ENCODE results near the gene PRMT7.
A peak's percentile ranks its signal among the peaks of the same experiment; 100 is the strongest.

Gene PRMT7, protein sequence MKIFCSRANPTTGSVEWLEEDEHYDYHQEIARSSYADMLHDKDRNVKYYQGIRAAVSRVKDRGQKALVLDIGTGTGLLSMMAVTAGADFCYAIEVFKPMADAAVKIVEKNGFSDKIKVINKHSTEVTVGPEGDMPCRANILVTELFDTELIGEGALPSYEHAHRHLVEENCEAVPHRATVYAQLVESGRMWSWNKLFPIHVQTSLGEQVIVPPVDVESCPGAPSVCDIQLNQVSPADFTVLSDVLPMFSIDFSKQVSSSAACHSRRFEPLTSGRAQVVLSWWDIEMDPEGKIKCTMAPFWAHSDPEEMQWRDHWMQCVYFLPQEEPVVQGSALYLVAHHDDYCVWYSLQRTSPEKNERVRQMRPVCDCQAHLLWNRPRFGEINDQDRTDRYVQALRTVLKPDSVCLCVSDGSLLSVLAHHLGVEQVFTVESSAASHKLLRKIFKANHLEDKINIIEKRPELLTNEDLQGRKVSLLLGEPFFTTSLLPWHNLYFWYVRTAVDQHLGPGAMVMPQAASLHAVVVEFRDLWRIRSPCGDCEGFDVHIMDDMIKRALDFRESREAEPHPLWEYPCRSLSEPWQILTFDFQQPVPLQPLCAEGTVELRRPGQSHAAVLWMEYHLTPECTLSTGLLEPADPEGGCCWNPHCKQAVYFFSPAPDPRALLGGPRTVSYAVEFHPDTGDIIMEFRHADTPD

DNA sequence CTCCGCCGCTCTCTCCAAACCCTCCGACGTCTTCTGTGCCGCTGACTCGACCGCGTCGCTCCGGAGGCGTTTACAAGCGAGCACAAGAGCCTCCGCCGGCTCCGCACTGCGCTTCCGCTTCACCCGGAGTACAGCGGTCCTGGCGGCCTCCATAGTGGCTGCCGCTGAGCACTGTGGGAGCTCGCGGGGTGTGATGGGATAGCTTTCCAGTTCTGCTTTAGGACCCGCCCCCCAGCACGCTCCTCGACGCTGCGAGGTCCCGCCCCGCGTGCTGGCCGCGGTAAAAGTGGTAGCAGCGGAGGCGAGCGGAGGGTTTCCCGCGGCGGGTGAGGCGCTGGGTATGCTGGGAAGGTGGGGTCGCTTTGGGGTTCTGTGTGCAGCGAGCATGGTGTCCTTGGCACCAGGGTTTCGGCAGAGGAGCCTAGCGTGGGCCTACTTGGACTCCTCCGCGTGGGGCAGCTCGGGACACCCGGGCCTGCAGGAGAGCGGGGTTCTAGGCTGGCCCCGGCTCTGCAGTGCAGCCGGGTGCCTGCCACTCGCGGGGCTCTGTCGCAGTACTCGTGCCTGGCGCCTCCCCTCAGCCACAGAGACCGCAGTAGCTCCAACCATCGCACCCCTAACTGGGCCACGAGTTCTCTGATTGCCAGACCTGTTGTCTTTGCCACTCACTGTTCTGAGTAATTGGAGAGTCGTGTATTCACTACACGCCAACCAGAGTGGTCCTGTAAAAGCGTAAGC lies at the start of gene PRMT7, which contains the start of gene SLC7A6OS:
Gene PRMT7 (plus strand): TSS at position 246 of the 738 bp plus-strand sequence. CDS start 4,961 bp downstream, outside the sequence.
Gene SLC7A6OS (minus strand): TSS at position 173 of the 738 bp plus-strand sequence. CDS start 20 bp downstream, at position 153.
- no peaks in the 10 kb centered on the region for H3K27me3 ChIP-seq (ENCODE audit: control insufficient read depth, insufficient read depth, low read length)
- H3K27ac ChIP-seq (ENCODE audit: low read depth, low read length), result peak within 1 kb of the TSS; percentile 87
- H3K9me3 ChIP-seq (ENCODE audit: control insufficient read depth, insufficient read depth, low read length), result no peaks in the 10 kb centered on the region
- peak within 1 kb of the TSS; percentile 87 for H3K9ac ChIP-seq (ENCODE audit: low read depth, low read length)
- peaks cover 12% of the 10 kb centered on the region for H3K4me1 ChIP-seq (ENCODE audit: control insufficient read depth, insufficient read depth, low read length)
- peaks cover 50% of the 10 kb centered on the region for H3K36me3 ChIP-seq (ENCODE audit: control insufficient read depth, insufficient read depth, low read length)
- H3K4me3 ChIP-seq (ENCODE audit: low read depth, low read length), result peak within 1 kb of the TSS; percentile 97

DNA sequence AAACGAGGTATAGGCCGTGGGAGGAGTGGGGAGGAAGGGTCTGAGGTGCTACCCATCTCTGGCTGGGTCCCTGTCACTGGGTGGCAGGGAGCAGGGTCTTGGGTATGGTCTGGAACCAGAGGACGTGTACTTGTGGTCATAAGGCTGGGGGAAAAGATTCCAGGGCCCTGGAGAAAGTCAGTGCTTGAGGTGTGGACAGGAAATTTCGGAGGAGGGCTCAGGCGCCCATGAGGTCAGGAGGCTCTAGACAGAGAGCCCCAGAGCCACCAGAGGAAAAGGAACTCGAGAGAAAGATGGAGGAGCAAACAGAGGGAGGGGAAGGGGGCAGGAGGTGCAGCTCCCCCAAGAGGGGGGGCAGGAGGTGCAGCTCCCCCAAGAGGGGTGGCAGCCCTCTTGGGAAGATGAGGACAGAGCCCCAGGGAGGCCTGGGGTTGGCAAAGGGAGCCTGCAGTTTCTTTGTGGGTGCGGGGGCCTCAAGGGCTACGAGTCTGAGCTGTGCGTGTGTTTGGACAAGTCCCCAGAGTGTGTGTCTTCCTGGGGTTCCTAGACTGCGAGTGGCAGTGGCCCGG lies 47.2 kb upstream of the PRMT7 start:
- Histone ChIP-seq H3K4me3 (ENCODE audit: low read depth, low read length) (peak overlapping the region; percentile 91), H3K36me3 (ENCODE audit: control insufficient read depth, insufficient read depth, low read length) (peaks cover 8% of the 10 kb centered on the region; the same call in 1 of the 2 replicates), H3K27me3 (ENCODE audit: control insufficient read depth, insufficient read depth, low read length) (peaks cover 13% of the 10 kb centered on the region), H3K27ac (ENCODE audit: low read depth, low read length) (no peak overlapping the region), H3K4me1 (ENCODE audit: control insufficient read depth, insufficient read depth, low read length) (peaks cover 17% of the 10 kb centered on the region), H3K9me3 (ENCODE audit: control insufficient read depth, insufficient read depth, low read length) (no peaks in the 10 kb centered on the region), H3K9ac (ENCODE audit: low read depth, low read length) (peak overlapping the region; percentile 78; the same call in 1 of the 2 replicates)

DNA sequence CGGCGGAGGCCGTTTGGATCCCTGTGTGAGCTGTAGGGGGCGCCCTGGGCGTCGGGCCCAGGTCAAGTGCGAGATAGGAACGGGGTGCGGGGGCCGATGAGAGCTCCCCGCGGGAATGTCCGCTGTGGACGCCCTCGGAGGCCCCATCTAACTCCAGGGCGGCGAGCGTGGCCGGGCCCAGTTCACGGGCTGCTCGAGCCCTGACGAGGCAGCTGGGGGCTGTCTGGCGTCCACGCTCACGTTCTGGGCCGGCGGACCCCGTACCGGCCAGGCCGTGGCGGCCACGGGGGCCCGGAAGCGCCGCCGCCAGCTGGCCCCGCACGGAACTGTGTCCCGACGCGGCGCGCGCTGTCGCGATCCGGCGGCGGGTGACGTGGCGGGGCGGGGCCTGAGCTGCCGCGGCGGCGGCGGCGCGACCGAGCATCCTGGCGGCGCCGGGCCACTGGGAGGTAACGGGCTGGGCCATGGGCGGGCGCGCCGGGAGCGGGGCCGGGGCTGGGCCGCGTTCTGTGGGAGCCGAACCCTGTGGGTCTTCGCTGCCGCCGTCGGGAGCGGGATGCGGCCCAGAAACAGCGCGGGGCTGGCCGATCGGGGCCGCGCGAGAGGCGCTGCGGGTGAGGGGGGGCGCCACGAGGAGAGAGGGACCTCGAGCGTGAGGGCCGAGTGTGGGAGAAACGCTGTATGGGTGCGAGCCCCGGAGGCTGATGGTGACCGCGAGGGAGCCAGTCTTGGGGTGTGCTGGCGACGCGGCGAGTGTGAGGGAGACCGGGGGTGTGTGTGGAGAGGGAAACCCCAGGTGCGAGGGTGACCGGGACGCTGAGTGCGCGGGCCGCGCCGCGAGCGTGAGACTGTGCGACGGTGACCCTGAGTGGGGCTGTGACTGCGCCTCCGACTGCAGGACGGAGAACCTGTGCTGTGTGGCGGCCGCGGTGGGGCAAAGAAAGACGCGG lies 46.4 kb upstream of the PRMT7 start, which contains the start of gene SLC7A6:
Gene SLC7A6 (plus strand): TSS at position 399 of the 950 bp plus-strand sequence. CDS start 10,201 bp downstream, outside the sequence.
- Histone ChIP-seq H3K27ac (ENCODE audit: low read depth, low read length) (peak within 1 kb of the TSS; percentile 71), H3K9me3 (ENCODE audit: control insufficient read depth, insufficient read depth, low read length) (no peaks in the 10 kb centered on the region), H3K36me3 (ENCODE audit: control insufficient read depth, insufficient read depth, low read length) (peaks cover 2% of the 10 kb centered on the region; the same call in 1 of the 2 replicates), H3K9ac (ENCODE audit: low read depth, low read length) (peak within 1 kb of the TSS; percentile 78), H3K4me1 (ENCODE audit: control insufficient read depth, insufficient read depth, low read length) (peaks cover 17% of the 10 kb centered on the region), H3K27me3 (ENCODE audit: control insufficient read depth, insufficient read depth, low read length) (peaks cover 13% of the 10 kb centered on the region), H3K4me3 (ENCODE audit: low read depth, low read length) (peak within 1 kb of the TSS; percentile 91)

DNA sequence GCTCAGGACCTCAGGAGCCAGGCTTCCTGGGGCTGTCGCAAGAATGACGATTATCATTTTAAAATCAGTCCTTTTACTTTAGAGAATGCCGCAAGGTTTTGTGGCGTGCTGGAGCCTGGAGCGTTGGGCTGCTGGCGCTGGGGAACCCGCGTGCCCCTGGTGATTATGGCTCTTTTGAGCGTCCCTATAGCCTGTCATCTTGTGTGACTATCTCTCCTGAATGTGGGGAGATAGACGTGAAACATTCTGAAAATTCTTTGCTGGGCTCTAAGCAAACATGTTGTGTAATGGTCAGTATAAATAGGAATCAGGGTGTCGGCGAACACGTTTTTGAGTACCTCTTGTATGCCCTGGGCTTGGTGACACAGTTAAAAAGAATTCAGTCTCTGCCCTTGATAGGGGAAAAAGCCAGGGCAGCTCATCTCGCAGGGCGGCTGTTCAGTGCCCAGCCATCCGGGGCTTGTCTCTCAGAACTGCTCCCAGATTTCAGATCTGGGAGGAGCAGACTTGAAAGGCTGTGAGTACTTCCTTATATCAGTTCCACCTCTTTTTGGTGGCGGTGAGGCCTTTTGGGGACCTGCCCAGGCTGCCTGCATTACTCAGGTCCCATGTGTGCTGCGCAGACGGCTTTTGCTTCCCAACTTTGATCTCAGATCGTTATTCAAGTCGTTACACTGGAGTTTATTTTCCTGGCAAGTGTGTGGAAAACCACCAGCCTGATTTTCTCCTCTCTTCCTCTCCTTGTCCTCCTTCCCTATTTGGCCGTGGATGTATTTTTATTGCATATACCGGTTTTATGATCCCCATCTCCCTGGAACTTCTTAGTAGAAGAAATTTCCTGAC lies 45.5 kb upstream of the PRMT7 start:
- Histone ChIP-seq H3K4me1 (ENCODE audit: control insufficient read depth, insufficient read depth, low read length) (peaks cover 17% of the 10 kb centered on the region), H3K27ac (ENCODE audit: low read depth, low read length) (peak overlapping the region; percentile 71), H3K36me3 (ENCODE audit: control insufficient read depth, insufficient read depth, low read length) (no peaks in the 10 kb centered on the region), H3K9me3 (ENCODE audit: control insufficient read depth, insufficient read depth, low read length) (no peaks in the 10 kb centered on the region), H3K9ac (ENCODE audit: low read depth, low read length) (no peak overlapping the region), H3K4me3 (ENCODE audit: low read depth, low read length) (peak overlapping the region; percentile 91), H3K27me3 (ENCODE audit: control insufficient read depth, insufficient read depth, low read length) (peaks cover 13% of the 10 kb centered on the region)

DNA sequence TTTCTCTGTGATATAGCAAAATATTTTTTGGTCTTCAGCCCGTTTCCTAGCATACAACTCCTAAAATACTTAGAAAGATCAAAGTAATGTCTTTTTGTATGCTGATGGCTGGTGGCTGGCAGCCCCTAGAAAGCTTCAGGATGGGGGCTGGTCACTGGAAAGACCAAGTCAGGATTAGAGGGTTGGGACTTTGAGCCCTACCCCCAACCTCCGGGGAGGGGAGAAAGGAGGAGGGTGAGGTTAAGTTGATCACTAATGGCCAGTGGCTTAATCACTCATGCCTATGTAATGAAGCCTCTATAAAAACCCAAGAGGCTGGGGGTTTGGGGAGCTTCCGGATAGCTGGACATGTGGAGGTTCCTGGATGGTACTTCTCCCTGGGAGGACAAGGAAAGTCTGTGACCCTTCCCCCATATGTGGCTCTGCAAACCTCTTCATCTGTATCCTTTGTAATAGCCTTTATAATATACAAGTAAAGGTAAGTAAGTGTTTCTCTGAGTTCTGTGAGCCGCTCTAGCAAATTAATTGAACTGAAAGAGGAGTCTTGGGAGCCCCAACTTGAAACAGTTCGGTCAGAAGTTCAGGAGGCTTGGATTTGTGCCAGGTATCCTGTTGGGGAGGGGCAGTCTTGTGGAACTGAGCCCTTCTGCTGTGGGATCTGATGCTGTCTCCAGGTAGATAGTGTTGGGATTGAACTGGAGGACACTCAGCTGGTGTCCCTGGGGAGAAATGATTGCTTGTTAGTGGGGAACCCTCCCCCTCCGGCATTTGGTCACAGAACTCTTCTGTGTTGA lies 43.0 kb upstream of the PRMT7 start:
- Histone ChIP-seq H3K4me1 (ENCODE audit: control insufficient read depth, insufficient read depth, low read length) (peaks cover 17% of the 10 kb centered on the region), H3K9ac (ENCODE audit: low read depth, low read length) (no peak overlapping the region), H3K27ac (ENCODE audit: low read depth, low read length) (peak overlapping the region; percentile 44), H3K36me3 (ENCODE audit: control insufficient read depth, insufficient read depth, low read length) (no peaks in the 10 kb centered on the region), H3K9me3 (ENCODE audit: control insufficient read depth, insufficient read depth, low read length) (no peaks in the 10 kb centered on the region), H3K4me3 (ENCODE audit: low read depth, low read length) (peak overlapping the region; percentile 25; the same call in 1 of the 2 replicates), H3K27me3 (ENCODE audit: control insufficient read depth, insufficient read depth, low read length) (peaks cover 13% of the 10 kb centered on the region)

DNA sequence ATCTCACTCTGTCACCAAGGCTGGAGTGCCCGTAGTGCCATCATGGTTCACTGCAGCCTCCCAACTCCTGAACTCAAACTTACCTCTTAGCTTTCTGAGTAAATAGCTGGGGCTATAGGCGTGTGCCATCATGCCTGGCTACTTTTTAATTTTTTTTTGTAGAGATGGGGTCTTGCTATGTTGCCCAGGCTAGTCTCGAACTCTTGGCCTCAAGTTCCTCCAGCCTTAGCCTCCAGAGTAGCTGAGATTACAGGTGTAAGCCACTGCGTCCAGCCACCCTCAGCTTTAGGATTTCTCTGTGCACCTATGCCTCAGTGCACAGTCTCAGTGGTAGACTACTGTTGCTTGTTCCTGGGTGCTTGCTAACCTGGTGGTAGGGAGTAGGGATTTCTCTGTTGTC lies 41.0 kb upstream of the PRMT7 start:
- H3K36me3 ChIP-seq (ENCODE audit: control insufficient read depth, insufficient read depth, low read length), result peaks cover 8% of the 10 kb centered on the region
- no peak overlapping the region for H3K9ac ChIP-seq (ENCODE audit: low read depth, low read length)
- H3K4me3 ChIP-seq (ENCODE audit: low read depth, low read length), result no peak overlapping the region
- H3K4me1 ChIP-seq (ENCODE audit: control insufficient read depth, insufficient read depth, low read length), result peaks cover 17% of the 10 kb centered on the region
- peaks cover 9% of the 10 kb centered on the region; the same call in 1 of the 2 replicates for H3K27me3 ChIP-seq (ENCODE audit: control insufficient read depth, insufficient read depth, low read length)
- H3K9me3 ChIP-seq (ENCODE audit: control insufficient read depth, insufficient read depth, low read length), result no peaks in the 10 kb centered on the region
- H3K27ac ChIP-seq (ENCODE audit: low read depth, low read length), result no peak overlapping the region

DNA sequence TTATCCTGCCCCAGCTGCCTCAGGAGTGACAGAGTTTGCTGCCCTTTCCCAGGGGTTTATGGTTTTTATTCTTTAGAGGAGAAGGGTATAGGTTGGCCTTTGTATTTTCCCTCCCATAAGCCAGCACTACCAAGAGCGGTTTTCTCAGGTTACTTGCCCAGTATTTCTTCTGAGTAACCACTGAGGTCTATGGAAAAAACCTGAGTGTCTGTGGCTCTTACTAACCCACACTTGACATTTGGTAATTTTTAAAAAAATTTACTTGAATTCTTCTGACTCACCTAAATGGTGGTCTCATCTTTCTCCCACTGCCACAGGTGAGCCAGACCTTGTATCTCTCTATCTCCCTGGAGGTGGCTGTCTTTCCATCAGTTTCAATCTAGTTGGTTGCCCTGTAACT lies 40.5 kb upstream of the PRMT7 start:
- peaks cover 14% of the 10 kb centered on the region for H3K4me1 ChIP-seq (ENCODE audit: control insufficient read depth, insufficient read depth, low read length)
- H3K27me3 ChIP-seq (ENCODE audit: control insufficient read depth, insufficient read depth, low read length), result peaks cover 3% of the 10 kb centered on the region; the same call in 1 of the 2 replicates
- H3K36me3 ChIP-seq (ENCODE audit: control insufficient read depth, insufficient read depth, low read length), result peaks cover 10% of the 10 kb centered on the region
- H3K27ac ChIP-seq (ENCODE audit: low read depth, low read length), result no peak overlapping the region
- H3K4me3 ChIP-seq (ENCODE audit: low read depth, low read length), result no peak overlapping the region
- no peaks in the 10 kb centered on the region for H3K9me3 ChIP-seq (ENCODE audit: control insufficient read depth, insufficient read depth, low read length)
- H3K9ac ChIP-seq (ENCODE audit: low read depth, low read length), result no peak overlapping the region

DNA sequence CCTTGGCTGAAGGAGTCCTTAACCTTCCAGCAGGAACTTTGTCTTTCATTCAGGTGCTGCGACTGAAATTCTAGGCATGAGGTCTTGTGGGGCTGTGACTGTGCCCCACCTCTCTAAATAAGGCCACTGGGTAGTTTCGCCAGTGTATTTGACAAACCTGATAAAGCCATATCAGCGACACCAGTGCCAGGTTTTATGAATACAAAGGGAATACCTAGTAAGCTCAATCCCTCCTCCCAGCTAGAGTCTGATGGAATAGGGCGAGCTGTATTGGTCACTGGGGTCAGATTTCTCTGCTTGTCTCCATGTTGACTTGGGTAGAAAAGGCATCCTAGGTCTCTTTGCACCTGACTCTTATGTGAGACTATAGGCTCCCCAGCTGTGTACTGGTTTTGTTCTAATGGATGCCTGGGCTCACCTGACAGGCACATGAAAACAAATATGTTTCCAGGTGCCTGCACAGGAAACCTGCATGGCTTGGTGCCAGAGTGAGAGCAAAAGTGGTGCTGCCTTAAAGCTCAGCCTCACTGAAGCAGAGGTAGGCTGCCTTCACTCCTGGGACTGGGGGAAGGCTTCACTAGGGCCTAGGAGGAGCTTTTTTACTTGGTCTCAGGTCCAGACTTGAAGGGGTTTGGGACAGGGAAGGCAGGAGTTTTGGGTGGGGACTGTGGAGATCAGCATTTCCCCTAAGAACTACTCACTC lies 38.2 kb upstream of the PRMT7 start:
- Histone ChIP-seq H3K4me1 (ENCODE audit: control insufficient read depth, insufficient read depth, low read length) (peaks cover 8% of the 10 kb centered on the region), H3K9me3 (ENCODE audit: control insufficient read depth, insufficient read depth, low read length) (no peaks in the 10 kb centered on the region), H3K4me3 (ENCODE audit: low read depth, low read length) (no peak overlapping the region), H3K9ac (ENCODE audit: low read depth, low read length) (no peak overlapping the region), H3K27me3 (ENCODE audit: control insufficient read depth, insufficient read depth, low read length) (no peaks in the 10 kb centered on the region), H3K36me3 (ENCODE audit: control insufficient read depth, insufficient read depth, low read length) (peaks cover 10% of the 10 kb centered on the region), H3K27ac (ENCODE audit: low read depth, low read length) (no peak overlapping the region)
